Colonic mucosa (tissue), 4 donors: ENCODE results near the gene AJAP1. TPM values are rescaled to one million over a fixed set of nuclear protein-coding genes. Genes with fewer than 3 reads are reported as not detected.
A peak's percentile ranks its signal among the peaks of the same experiment; 100 is the strongest.

Source experiments
- DNase-seq: peaks from one replicate; pipeline ENCODE4 v3.0.0-alpha.2; 2020
- H3K27ac ChIP-seq: fragments of 200-600 bp; one replicate; pipeline ENCODE4 v1.8.0; 2021
- H3K27me3 ChIP-seq: fragments of 200-600 bp; one replicate; pipeline ENCODE4 v1.8.0; 2021
- H3K36me3 ChIP-seq: fragments of 200-600 bp; one replicate; pipeline ENCODE4 v1.8.0; 2021
- H3K4me1 ChIP-seq: fragments of 200-600 bp; one replicate; pipeline ENCODE4 v1.8.0; 2021; ENCODE audit warnings: mild to moderate bottlenecking
- H3K4me3 ChIP-seq: fragments of 200-600 bp; one replicate; pipeline ENCODE4 v1.8.0; 2021
- H3K9ac ChIP-seq, 2 donors: one replicate each; pipeline ENCODE4 v1.7.0; 2013; ENCODE audit warnings: control low read depth in 2 of 2, low read depth in 2 of 2, low read length in 2 of 2
- H3K9me3 ChIP-seq: fragments of 200-600 bp; one replicate; pipeline ENCODE4 v1.8.0; 2021
- CTCF ChIP-seq: fragments of 200-600 bp; IDR thresholded peaks from one replicate; pipeline ENCODE4 v1.8.0; 2022; ENCODE audit warnings: antibody characterized with exemption, mild to moderate bottlenecking
- intact Hi-C: fragments of 100-400 bp; cut with DNase I; formaldehyde crosslinking; loops from one replicate; pipeline ENCODE4 v1.14.1; 2022
- total RNA-seq, 2 donors: library from RNA; stranded (reverse); fragmentation: NEBNext Ultra II Directional in 1 of 2; extraction: Animal tissue kit (Norgen Biotek cat#: 25700) in 1 of 2; gene quantifications; one replicate each; pipeline ENCODE4 v1.2.1, GENCODE V29; 2021
- donor health status: healthy.
- donor health status: DM: no; HTN: no; CAD: no.
- donor health status: DM: no; HTN: no; CAD: no.

AJAP1 gene
- total RNA-seq, 2 donors from 2014 or later = 0.07 to 0.42 TPM

DNA sequence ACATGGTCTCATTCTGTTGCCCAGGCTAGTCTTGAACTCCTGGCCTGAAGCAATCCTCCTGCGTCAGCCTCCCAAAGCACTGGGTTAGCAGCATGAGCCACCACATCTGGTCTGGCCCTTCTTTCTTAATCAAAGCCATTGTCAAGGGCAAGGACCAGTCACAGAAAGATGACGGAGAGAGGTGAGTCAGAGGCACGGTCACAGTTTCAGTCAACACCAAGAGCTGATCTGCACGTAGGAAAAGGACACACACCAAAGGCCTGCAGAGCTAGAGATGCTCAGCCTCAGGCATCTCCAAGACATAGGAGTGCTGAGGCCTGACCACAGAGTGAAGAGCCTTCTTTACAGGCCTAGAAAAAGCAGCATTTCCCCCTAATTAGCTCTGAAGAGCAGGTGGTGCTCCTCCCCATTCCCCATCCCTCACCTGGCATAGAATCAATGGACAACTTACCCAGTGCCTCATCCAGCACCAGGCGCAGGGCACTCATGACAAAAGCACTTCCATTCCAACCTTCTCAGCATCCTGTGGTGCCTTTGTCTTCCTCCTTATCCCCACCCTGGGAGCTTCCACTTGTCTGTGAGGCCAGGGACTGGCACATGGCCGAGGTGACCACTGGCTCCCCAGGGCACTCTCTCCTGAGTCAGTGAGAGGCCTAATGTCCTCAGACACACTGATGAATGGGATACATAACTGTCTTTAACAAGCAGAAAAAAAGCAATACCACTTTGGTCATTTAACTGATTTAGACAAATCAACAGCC lies 139.8 kb downstream of the AJAP1 start:
- intact Hi-C loops = no loop called here
- TF ChIP-seq CTCF = no peak
- no peak overlapping the region for H3K27ac ChIP-seq
- no peaks in the 10 kb centered on the region for H3K36me3 ChIP-seq
- no peaks in the 10 kb centered on the region for H3K9me3 ChIP-seq
- H3K4me3 ChIP-seq = no peak overlapping the region
- H3K27me3 ChIP-seq = no peaks in the 10 kb centered on the region
- no peak overlapping the region for H3K9ac ChIP-seq
- DNase-seq = no peak
- H3K4me1 ChIP-seq = no peaks in the 10 kb centered on the region

DNA sequence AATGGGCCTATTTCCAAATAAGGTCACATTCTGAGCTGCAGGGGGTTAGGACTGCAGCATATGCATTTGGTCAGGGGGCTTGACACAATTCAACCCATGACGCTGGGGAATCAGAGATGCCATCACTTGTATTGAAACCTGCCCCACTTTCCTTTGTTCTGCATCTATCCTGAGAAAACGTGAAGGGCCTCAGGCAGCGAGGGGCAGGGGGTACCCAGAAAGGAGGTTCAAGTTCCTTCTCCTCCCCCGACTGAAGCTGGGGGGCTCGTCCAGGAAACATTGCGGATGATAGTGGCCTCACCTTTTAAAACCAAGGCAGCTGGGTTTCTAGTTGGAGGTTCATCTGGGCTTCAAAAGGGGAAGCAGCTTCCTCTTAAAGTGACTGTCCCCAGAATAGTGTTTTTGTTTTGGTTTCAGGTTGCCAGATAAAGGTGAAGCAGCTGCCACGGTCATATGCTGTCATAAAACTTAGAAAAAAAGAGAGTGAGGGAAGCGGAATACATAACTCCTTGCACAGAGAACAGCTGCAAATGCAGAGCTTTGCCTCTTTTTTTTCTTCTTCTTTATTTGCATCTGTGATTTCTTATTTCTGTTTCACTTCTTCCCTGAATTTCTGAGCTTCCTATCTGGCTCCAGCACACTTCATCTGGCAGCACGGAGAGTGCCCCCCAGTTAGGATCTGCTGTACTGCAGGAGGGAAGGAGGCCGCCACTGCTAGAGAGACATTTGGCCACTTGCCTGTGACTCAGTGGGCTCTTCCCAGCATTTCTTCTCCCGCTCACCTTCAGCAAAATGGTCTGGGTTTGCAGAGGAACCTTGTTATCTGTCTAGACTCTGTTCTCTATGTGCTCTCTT lies 142.0 kb downstream of the AJAP1 start:
- intact Hi-C loops = no loop called here
- H3K27ac ChIP-seq = no peak overlapping the region
- H3K4me3 ChIP-seq = no peak overlapping the region
- no peaks in the 10 kb centered on the region for H3K4me1 ChIP-seq
- TF ChIP-seq CTCF = no peak
- H3K9ac ChIP-seq = no peak overlapping the region
- no peaks in the 10 kb centered on the region for H3K9me3 ChIP-seq
- no peaks in the 10 kb centered on the region for H3K36me3 ChIP-seq
- DNase-seq = no peak
- H3K27me3 ChIP-seq = no peaks in the 10 kb centered on the region

- DNase-seq = no peak
- intact Hi-C loops = no loop called here
- TF ChIP-seq CTCF = no peak
Measured at GRCh38 chr1:4797016-4797410, 142.6 kb downstream of the AJAP1 start.

DNA sequence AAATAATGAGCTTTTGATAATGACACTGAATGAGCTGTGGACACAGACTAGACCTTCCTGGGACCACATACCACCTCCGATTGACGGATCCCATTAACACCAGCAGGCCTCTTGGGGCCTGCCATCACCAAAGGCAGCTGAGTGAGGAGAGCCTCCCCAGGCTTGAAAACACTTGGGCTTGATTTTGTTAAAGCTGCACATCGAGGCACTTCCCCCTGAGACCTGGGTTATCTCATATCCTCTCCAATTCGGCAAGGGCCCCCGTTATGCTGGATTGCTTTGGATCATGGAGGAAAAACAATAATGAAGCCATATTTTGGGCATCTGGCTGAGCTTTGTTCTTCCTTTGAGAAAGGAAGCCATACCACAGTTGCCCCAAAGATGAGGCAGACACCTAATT lies 143.0 kb downstream of the AJAP1 start:
- no peak for DNase-seq
- H3K4me1 ChIP-seq = no peaks in the 10 kb centered on the region
- no peaks in the 10 kb centered on the region for H3K27me3 ChIP-seq
- H3K36me3 ChIP-seq = no peaks in the 10 kb centered on the region
- intact Hi-C loops = no loop called here
- no peak overlapping the region for H3K27ac ChIP-seq
- no peak overlapping the region for H3K4me3 ChIP-seq
- no peak overlapping the region for H3K9ac ChIP-seq
- no peaks in the 10 kb centered on the region for H3K9me3 ChIP-seq
- no peak for TF ChIP-seq CTCF

More at GRCh38 chr1:4797016-4797410, 142.6 kb downstream of the AJAP1 start:
- H3K9me3 ChIP-seq = no peaks in the 10 kb centered on the region
- H3K4me1 ChIP-seq = no peaks in the 10 kb centered on the region
- H3K4me3 ChIP-seq = no peak overlapping the region
- no peaks in the 10 kb centered on the region for H3K27me3 ChIP-seq
- H3K27ac ChIP-seq = no peak overlapping the region
- no peak overlapping the region for H3K9ac ChIP-seq
- no peaks in the 10 kb centered on the region for H3K36me3 ChIP-seq

DNA sequence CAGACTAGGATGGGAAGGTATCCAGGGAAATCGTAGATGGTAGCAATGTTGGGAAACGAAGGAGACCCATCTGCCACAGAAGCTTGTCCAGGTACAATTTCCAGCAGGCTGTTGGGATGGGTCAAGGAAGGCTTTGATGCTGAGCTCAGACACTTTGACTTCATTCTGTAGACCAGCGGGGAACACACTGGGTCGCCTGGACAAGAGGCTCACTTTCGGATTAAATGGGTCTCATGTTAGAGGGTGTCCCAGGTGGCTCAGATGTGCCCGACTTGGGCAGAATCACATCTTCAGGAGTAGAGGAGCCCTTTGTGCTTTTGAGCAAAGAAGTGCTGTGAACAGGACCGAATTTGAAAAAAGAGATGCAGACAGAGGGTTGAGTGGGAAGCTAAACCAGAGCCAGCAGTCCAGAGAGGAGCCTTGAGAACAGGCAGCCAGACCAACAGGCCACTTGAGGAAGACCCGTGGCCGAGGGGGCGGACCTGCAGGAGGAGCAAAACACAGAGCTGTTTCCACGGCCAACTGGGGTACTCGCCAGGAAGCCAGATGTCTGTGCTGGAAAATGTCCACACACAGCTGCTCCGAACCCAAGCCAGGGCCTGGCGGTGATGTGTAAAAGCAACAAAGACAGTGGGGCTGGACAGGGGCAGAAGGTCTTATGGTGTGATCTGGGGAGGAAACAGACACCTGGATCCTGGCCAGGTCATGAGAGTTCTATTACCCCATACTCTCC lies 146.9 kb downstream of the AJAP1 start:
- H3K4me1 ChIP-seq = no peaks in the 10 kb centered on the region
- no peaks in the 10 kb centered on the region for H3K36me3 ChIP-seq
- no peak for TF ChIP-seq CTCF
- H3K9me3 ChIP-seq = no peaks in the 10 kb centered on the region
- peak; percentile 60 for DNase-seq
- no peak overlapping the region for H3K4me3 ChIP-seq
- no peak overlapping the region for H3K9ac ChIP-seq
- H3K27ac ChIP-seq = no peak overlapping the region
- no peaks in the 10 kb centered on the region for H3K27me3 ChIP-seq
- intact Hi-C loops = no loop called here
